ENCODE results near the gene PAX8.
"Not testable (repeated sequence)": the region's sequence is repeated elsewhere in the genome, so short reads cannot be mapped to it uniquely, and the experiment has no call there.

PAX8 gene

GRCh38 chr2:113328043-113328442 is 49.3 kb upstream of the PAX8 start (continued):
- TF ChIP-seq ZNF70 (CRISPR knock-in tag; IDR thresholded peaks at IDR 0.05) (no peak), GLIS3 (CRISPR knock-in tag; IDR thresholded peaks at IDR 0.05) (no peak)

GRCh38 chr2:113325161-113325731 is 46.5 kb upstream of the PAX8 start:
- ATAC-seq, result peak; percentile 33

DNA sequence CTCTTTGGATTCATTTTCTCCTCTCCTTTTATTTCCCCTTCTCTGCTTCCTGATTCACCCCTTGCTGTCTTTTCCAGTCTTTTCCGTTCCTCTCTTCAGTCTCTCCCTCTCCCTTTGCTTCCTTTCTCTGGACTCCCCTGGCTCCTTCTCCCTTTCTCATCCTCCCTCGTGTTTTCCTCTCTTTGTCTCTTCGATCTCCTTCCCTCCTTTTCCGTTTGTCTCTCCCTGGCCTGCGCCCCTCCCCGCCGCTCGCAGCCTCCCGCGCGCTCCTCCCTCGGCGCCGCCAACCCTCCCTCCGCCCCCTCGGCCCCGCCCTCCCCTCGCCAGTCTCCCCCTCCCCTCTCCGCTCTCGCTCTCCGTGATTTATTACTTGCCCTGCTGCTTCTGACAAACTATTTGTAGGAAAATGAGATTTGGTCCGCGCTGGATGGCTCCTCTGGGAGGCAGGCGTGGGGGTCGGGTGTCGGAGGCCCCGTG is 46.0 kb upstream of the PAX8 start:
- no peak for TF ChIP-seq OSR1 (CRISPR knock-in tag; IDR thresholded peaks at IDR 0.05)
- no peak for TF ChIP-seq TSHZ2 (CRISPR knock-in tag; IDR thresholded peaks at IDR 0.05)
- TF ChIP-seq ZFP3 (CRISPR knock-in tag; IDR thresholded peaks at IDR 0.05), result no peak
- no peak for TF ChIP-seq RARB (CRISPR knock-in tag; IDR thresholded peaks at IDR 0.05)
- no peak for TF ChIP-seq ZNF565 (CRISPR knock-in tag; conservative IDR thresholded peaks at IDR 0.05; ENCODE audit: low read depth)
- no peak for TF ChIP-seq ZC3H10 (CRISPR knock-in tag; IDR thresholded peaks at IDR 0.05)
- TF ChIP-seq TCF4 (CRISPR knock-in tag; IDR thresholded peaks at IDR 0.05; ENCODE audit: borderline replicate concordance), result no peak
- no peak for TF ChIP-seq ARNTL (CRISPR knock-in tag; IDR thresholded peaks at IDR 0.05; ENCODE audit: borderline replicate concordance, low read depth)
- no peak for TF ChIP-seq ESRRG (CRISPR knock-in tag; IDR thresholded peaks at IDR 0.05)
- peak; percentile 87 for ATAC-seq

GRCh38 chr2:113323129-113323528 is 44.4 kb upstream of the PAX8 start:
- not testable (repeated sequence) for ATAC-seq

GRCh38 chr2:113320106-113320505 is 41.4 kb upstream of the PAX8 start:
- ATAC-seq, result not testable (repeated sequence)

GRCh38 chr2:113318941-113319340 is 40.2 kb upstream of the PAX8 start:
- not testable (repeated sequence) for ATAC-seq

- ATAC-seq, result no peak
- TF ChIP-seq RARB (CRISPR knock-in tag; IDR thresholded peaks at IDR 0.05) (no peak), ZC3H10 (CRISPR knock-in tag; IDR thresholded peaks at IDR 0.05) (no peak), ZNF8 (CRISPR knock-in tag; IDR thresholded peaks at IDR 0.05) (no peak), ISL1 (CRISPR knock-in tag; IDR thresholded peaks at IDR 0.05) (no peak)
- TF ChIP-seq, protein P1, sequence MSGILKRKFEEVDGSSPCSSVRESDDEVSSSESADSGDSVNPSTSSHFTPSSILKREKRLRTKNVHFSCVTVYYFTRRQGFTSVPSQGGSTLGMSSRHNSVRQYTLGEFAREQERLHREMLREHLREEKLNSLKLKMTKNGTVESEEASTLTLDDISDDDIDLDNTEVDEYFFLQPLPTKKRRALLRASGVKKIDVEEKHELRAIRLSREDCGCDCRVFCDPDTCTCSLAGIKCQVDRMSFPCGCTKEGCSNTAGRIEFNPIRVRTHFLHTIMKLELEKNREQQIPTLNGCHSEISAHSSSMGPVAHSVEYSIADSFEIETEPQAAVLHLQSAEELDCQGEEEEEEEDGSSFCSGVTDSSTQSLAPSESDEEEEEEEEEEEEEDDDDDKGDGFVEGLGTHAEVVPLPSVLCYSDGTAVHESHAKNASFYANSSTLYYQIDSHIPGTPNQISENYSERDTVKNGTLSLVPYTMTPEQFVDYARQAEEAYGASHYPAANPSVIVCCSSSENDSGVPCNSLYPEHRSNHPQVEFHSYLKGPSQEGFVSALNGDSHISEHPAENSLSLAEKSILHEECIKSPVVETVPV (CRISPR knock-in tag; IDR thresholded peaks at IDR 0.05), result no peak
Measured at GRCh38 chr2:113316085-113316484, 37.4 kb upstream of the PAX8 start.

DNA sequence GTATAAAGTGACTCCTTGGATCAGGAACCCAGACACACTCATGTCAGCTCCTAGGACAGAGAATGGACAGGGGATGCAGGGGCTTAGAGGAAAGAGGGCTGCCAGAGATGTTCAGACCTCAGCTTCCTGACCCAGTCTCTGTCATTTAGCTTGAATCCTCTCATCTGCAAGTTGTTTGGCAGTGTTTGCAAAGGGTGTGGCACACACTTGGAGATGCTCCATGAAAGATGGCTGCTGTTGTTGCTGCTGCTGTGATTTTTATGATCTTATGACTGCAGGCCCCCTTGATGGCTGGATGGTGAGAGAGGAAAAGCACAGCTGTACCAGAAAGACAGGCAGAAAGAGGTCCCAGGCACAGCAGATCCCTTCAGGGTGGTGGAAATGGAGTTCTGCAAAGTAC is 35.9 kb upstream of the PAX8 start:
- not testable (repeated sequence) for ATAC-seq

DNA sequence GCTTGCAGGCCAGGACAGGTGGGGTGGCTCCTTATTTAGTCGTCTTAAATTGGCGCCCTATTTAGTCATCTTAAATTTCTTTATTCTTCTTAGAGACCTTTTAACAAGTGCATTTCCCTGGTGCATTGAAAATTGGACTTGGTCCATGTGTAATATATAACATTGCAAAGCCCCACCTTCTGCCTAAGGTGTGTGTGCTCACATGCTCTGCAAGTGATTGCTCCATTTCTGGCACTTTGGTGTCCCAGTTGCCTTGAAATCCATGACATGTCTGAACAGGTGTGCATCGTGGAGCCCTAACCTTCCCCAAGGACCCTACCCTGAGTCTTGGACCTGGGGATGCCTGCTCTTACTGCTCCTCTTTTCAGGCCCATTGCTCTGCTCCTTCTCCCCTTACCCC is 35.5 kb upstream of the PAX8 start:
- not testable (repeated sequence) for ATAC-seq

DNA sequence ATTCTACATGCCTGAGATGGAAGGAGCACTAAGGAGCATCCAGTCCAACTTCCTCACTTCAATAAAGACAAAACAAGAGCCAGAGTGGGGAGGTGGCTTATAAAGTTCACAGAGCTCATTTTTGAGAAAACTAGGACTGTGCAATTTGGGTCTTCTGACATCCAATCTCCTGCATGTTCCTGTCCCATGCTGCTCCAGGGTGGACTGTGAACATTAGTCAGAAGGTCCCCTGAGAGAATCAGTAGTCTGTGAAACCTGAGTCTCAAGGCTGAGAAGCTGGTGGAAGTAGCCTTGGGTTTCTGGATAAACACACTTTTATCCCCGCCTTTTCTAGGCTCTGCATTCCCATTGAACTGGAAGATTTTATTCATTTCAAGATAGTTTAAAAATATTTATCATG is 33.1 kb upstream of the PAX8 start:
- ATAC-seq, result not testable (repeated sequence)

DNA sequence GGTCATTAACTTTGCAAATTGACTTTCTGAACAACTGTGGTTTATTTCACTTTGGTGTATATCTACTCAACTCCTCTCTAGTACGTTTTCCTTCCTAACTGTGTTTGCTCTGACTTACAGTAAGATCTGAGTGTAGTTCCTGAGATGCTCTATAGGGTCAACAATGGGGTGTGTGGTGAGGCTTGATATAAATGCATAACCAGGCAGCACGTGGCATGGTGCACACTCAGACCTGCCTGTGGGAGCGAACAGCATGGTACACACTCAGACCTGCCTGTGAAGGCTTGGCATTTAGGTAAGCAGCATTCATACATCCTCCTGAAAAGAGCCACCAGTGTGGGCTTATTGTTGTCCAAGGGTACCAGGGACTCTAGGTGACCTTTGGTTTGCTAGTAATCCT is 32.5 kb upstream of the PAX8 start:
- ATAC-seq, result not testable (repeated sequence)
